HL-60 (cell line): ENCODE measurements around the gene SUPT3H.

Experiments used
- DNase-seq, 2 experiments: peaks; one replicate each; pipeline ENCODE4 v3.0.0-alpha.2; 2010 to 2020; ENCODE audit warnings: low read depth in 1 of 2, low spot score in 1 of 2
- H3K27ac ChIP-seq: fragments of 250-450 bp; sonication (Bioruptor Pico); replicated peaks from 2 replicates; pipeline ENCODE4 v1.5.1; 2020; ENCODE audit warnings: mild to moderate bottlenecking, moderate library complexity
- H3K27me3 ChIP-seq: fragments of 250-450 bp; sonication (Bioruptor Pico); 2 replicates; pipeline ENCODE4 v1.5.1; 2021; ENCODE audit warnings: mild to moderate bottlenecking, moderate library complexity; ENCODE audit not compliant: insufficient read depth, poor library complexity, severe bottlenecking
- H3K4me3 ChIP-seq: replicated peaks from 2 replicates; pipeline ENCODE4 v1.5.1; 2011; ENCODE audit warnings: mild to moderate bottlenecking, control low read depth, low read length; ENCODE audit not compliant: insufficient read depth
- GABPA ChIP-seq: IDR thresholded peaks from 2 replicates; pipeline ENCODE4 v1.6.1; 2012; ENCODE audit warnings: low read depth
- POLR2AphosphoS5 ChIP-seq: IDR thresholded peaks from 2 replicates; pipeline ENCODE4 v1.6.1; 2012; ENCODE audit warnings: low read depth
- SPI1 ChIP-seq: IDR thresholded peaks from 2 replicates; pipeline ENCODE4 v1.6.1; 2012; ENCODE audit warnings: low read depth, mild to moderate bottlenecking, borderline replicate concordance
- TF ChIP-seq, protein P1 (sequence below): IDR thresholded peaks from 2 replicates; pipeline ENCODE4 v1.6.1; 2012; ENCODE audit warnings: low read depth; ENCODE audit not compliant: insufficient replicate concordance
- TF ChIP-seq, protein P2 (sequence below): IDR thresholded peaks from one replicate; pipeline ENCODE4 v1.5.1; 2011; ENCODE audit warnings: low read length, control low read depth, inconsistent platforms; ENCODE audit not compliant: insufficient read depth

The SUPT3H gene

DNA sequence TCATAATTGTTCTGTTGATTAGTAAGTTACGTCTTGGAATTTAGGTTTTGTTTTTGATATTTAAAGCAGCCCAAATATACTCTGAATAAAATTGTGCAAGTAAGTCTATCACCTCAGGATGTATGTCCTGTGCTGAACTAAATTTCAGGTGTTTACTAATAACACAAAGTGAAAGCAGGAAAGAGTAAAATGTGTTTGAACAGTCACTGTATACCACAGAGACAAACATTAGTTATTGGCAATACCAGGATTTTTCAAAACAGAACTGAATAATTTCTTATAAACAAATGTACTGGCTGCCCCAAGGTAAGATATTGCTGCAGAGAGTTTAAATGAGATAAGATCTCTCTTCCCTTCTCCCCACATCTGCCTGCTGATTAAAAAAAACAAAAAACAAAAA, 454.3 kb downstream of the SUPT3H start:
- Histone ChIP-seq H3K4me3 (no peak overlapping the region), H3K27ac (no peak overlapping the region), H3K27me3 (no peaks in the 10 kb centered on the region)
- TF ChIP-seq GABPA (no peak), SPI1 (no peak), POLR2AphosphoS5 (no peak)
- TF ChIP-seq, protein P1, sequence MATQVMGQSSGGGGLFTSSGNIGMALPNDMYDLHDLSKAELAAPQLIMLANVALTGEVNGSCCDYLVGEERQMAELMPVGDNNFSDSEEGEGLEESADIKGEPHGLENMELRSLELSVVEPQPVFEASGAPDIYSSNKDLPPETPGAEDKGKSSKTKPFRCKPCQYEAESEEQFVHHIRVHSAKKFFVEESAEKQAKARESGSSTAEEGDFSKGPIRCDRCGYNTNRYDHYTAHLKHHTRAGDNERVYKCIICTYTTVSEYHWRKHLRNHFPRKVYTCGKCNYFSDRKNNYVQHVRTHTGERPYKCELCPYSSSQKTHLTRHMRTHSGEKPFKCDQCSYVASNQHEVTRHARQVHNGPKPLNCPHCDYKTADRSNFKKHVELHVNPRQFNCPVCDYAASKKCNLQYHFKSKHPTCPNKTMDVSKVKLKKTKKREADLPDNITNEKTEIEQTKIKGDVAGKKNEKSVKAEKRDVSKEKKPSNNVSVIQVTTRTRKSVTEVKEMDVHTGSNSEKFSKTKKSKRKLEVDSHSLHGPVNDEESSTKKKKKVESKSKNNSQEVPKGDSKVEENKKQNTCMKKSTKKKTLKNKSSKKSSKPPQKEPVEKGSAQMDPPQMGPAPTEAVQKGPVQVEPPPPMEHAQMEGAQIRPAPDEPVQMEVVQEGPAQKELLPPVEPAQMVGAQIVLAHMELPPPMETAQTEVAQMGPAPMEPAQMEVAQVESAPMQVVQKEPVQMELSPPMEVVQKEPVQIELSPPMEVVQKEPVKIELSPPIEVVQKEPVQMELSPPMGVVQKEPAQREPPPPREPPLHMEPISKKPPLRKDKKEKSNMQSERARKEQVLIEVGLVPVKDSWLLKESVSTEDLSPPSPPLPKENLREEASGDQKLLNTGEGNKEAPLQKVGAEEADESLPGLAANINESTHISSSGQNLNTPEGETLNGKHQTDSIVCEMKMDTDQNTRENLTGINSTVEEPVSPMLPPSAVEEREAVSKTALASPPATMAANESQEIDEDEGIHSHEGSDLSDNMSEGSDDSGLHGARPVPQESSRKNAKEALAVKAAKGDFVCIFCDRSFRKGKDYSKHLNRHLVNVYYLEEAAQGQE = no peak
- TF ChIP-seq, protein P2, sequence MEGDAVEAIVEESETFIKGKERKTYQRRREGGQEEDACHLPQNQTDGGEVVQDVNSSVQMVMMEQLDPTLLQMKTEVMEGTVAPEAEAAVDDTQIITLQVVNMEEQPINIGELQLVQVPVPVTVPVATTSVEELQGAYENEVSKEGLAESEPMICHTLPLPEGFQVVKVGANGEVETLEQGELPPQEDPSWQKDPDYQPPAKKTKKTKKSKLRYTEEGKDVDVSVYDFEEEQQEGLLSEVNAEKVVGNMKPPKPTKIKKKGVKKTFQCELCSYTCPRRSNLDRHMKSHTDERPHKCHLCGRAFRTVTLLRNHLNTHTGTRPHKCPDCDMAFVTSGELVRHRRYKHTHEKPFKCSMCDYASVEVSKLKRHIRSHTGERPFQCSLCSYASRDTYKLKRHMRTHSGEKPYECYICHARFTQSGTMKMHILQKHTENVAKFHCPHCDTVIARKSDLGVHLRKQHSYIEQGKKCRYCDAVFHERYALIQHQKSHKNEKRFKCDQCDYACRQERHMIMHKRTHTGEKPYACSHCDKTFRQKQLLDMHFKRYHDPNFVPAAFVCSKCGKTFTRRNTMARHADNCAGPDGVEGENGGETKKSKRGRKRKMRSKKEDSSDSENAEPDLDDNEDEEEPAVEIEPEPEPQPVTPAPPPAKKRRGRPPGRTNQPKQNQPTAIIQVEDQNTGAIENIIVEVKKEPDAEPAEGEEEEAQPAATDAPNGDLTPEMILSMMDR = no peak
- no peak for DNase-seq

DNA sequence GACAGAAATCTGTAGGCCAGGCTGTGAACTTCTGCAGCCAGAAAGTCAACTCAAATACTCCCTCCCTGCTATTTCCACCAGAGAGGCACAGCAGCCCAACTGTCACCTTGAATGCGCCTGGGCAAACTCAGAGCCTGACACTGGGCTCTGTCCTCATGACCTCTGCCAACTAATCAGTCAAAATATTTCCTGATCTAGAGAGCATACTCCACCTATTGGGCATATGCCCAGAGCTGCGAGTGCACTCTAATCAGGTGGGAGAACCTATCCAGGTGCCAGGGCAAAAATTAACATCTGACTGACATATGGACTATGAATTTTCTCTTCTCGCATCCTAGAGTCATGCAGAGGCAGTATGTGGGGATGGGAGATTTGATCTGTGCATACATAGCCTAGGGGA, 455.9 kb downstream of the SUPT3H start:
- H3K27ac ChIP-seq = no peak overlapping the region
- no peak for DNase-seq
- H3K27me3 ChIP-seq = no peaks in the 10 kb centered on the region
- no peak overlapping the region for H3K4me3 ChIP-seq
- TF ChIP-seq, protein P1 = no peak
- TF ChIP-seq POLR2AphosphoS5 = no peak
- TF ChIP-seq, protein P2 = no peak
- no peak for TF ChIP-seq GABPA
- no peak for TF ChIP-seq SPI1

DNA sequence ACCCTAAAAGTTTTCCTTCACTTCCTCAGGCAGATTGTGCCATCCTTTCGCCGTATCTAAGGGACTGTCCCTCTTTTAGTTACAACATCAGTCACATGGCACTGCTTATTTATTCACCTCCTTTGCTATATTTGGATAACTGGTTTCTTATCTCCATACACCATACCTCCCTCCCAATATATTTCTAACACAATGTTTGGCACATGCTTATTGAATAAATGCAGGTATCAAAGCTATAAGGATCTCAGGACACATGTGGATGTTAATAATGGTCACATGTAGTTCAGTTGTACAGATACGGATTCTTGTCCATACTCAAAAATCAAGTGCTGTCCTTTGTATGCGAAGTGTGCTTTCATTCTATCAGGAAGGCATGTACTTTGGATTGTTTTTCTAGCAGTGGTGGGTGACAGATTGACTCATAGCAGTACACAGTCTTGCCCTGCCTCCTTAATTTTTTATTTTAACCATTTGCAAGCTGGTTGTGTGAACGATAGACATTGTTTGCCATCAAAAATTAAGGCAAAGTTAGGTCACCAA, 456.7 kb downstream of the SUPT3H start:
- DNase-seq = no peak
- TF ChIP-seq POLR2AphosphoS5 (no peak), GABPA (no peak), SPI1 (no peak)
- TF ChIP-seq, protein P1 = no peak
- TF ChIP-seq, protein P2 = no peak
- no peak overlapping the region for H3K27ac ChIP-seq
- H3K27me3 ChIP-seq = no peaks in the 10 kb centered on the region
- H3K4me3 ChIP-seq = no peak overlapping the region
